Epithelial cell of esophagus (primary cell): Measurements from ENCODE around the gene CASP1.

ENCODE experiments used
- DNase-seq: peaks from one replicate; pipeline ENCODE4 v3.0.0; 2010; ENCODE audit warnings: low read depth
- H3K4me3 ChIP-seq: 2 replicates; pipeline ENCODE4 v1.5.1; 2011; ENCODE audit warnings: mild to moderate bottlenecking, low read length, control low read depth
- CTCF ChIP-seq: IDR thresholded peaks from 2 replicates; pipeline ENCODE4 v1.5.1; 2011; ENCODE audit warnings: low read depth, mild to moderate bottlenecking, low read length, control low read depth, inconsistent platforms; ENCODE audit not compliant: insufficient read depth; ENCODE audit errors: missing control alignments

The CASP1 gene

GRCh38 chr11:105022527-105022926 is 12.4 kb downstream of the CASP1 start:
- TF ChIP-seq CTCF, result no peak
- no peak for DNase-seq
- no peak overlapping the region for H3K4me3 ChIP-seq

- no peak for DNase-seq
- H3K4me3 ChIP-seq, result no peak overlapping the region
- no peak for TF ChIP-seq CTCF
Observed at GRCh38 chr11:105007463-105007862, 27.5 kb downstream of the CASP1 start.

- no peak for DNase-seq
- H3K4me3 ChIP-seq, result no peak overlapping the region
- TF ChIP-seq CTCF, result no peak
Observed at GRCh38 chr11:105005451-105005845, 29.5 kb downstream of the CASP1 start.

GRCh38 chr11:105004021-105004420 is 30.9 kb downstream of the CASP1 start:
- TF ChIP-seq CTCF, result no peak
- DNase-seq, result no peak
- H3K4me3 ChIP-seq, result no peak overlapping the region

GRCh38 chr11:105003151-105003550 is 31.8 kb downstream of the CASP1 start:
- no peak overlapping the region for H3K4me3 ChIP-seq
- no peak for DNase-seq
- TF ChIP-seq CTCF, result no peak

- no peak overlapping the region for H3K4me3 ChIP-seq
- peak; percentile 2 for DNase-seq
- TF ChIP-seq CTCF, result peak; percentile 45
Observed at GRCh38 chr11:105000797-105001196, 34.1 kb downstream of the CASP1 start.

GRCh38 chr11:105000167-105000566 is 34.8 kb downstream of the CASP1 start:
- DNase-seq, result peak; percentile 6
- TF ChIP-seq CTCF, result no peak

More at GRCh38 chr11:105000167-105000566, 34.8 kb downstream of the CASP1 start:
- H3K4me3 ChIP-seq, result no peak overlapping the region
